B cell (primary cell): ENCODE measurements around the gene ANKRD33B. TPM values are rescaled to one million over a fixed set of nuclear protein-coding genes. Genes with fewer than 3 reads are reported as not detected.

Experiments used
- ATAC-seq: fragments of 200-7000 bp; cut with Tn5 transposase; one replicate; pipeline ENCODE4 v1.10.0; 2021; ENCODE audit warnings: low read depth, mild to moderate bottlenecking, moderate number of reproducible peaks, moderate library complexity
- CTCF ChIA-PET: fragments of 350-600 bp; sonication (Branson Sonifier 250); formaldehyde crosslinking; loops from one replicate; lab custom pipeline; 2021; ENCODE audit warnings: antibody characterized with exemption, inconsistent platforms; lab: Charles Lee
- POLR2A ChIA-PET: fragments of 350-600 bp; sonication (Branson Sonifier 250); formaldehyde crosslinking; loops from one replicate; lab custom pipeline; 2021; ENCODE audit warnings: antibody characterized with exemption; lab: Charles Lee
- DNase-seq: peaks from one replicate; pipeline ENCODE4 v3.0.0; 2013
- H2AFZ ChIP-seq: 2 replicates; pipeline ENCODE4 v1.6.1; 2012; ENCODE audit warnings: mild to moderate bottlenecking, low read depth, low read length; ENCODE audit not compliant: insufficient read depth, poor library complexity, severe bottlenecking
- H3K27ac ChIP-seq, 2 donors: 1 replicate in 1 of 2; 2 replicates in 1 of 2; pipeline ENCODE4 v1.5.1; 2012 to 2013; ENCODE audit warnings: low read length in 2 of 2, mild to moderate bottlenecking in 2 of 2, moderate library complexity in 1 of 2
- H3K27me3 ChIP-seq, 4 experiments: fragments of 200-600 bp in 1 of 4; sonication (generic) in 1 of 4; replicated peaks in 1 of 4; 1 replicate in 2 of 4; 2 replicates in 2 of 4; pipeline versions ENCODE4 v1.6.1 to v1.7.0; 2013 to 2016; ENCODE audit warnings: low read length in 3 of 4, mild to moderate bottlenecking in 2 of 4, mixed read lengths in 1 of 4, moderate library complexity in 1 of 4; ENCODE audit not compliant: insufficient read depth in 4 of 4, control insufficient read depth in 3 of 4; ENCODE audit errors: control extremely low read depth in 1 of 4
- H3K36me3 ChIP-seq, 2 experiments: replicated peaks in 1 of 2; 1 replicate in 1 of 2; 2 replicates in 1 of 2; pipeline versions ENCODE4 v1.6.1 to v1.7.1; 2013; ENCODE audit warnings: low read length in 1 of 2; ENCODE audit not compliant: insufficient read depth in 2 of 2, control insufficient read depth in 1 of 2; ENCODE audit errors: control extremely low read depth in 1 of 2, extremely low read depth in 1 of 2
- H3K4me1 ChIP-seq, 2 donors: fragments of 200-600 bp in 1 of 2; sonication (generic) in 1 of 2; 1 replicate in 1 of 2; 2 replicates in 1 of 2; pipeline versions ENCODE4 v1.5.1 to v1.6.1; 2013 to 2017; ENCODE audit warnings: low read length in 2 of 2; ENCODE audit not compliant: control insufficient read depth in 2 of 2, insufficient read depth in 2 of 2
- H3K4me2 ChIP-seq: replicated peaks from 2 replicates; pipeline ENCODE3; 2012; ENCODE audit warnings: mild to moderate bottlenecking, low read depth, low read length; ENCODE audit not compliant: poor library complexity, severe bottlenecking
- H3K4me3 ChIP-seq, 5 experiments: fragments of 200-600 bp in 1 of 5; sonication (generic) in 1 of 5; 1 replicate in 3 of 5; 2 replicates in 2 of 5; pipeline versions ENCODE4 v1.5.1 to v1.7.0; 2011 to 2016; ENCODE audit warnings: low read length in 4 of 5, mild to moderate bottlenecking in 4 of 5, low read depth in 2 of 5, control low read depth in 1 of 5, moderate library complexity in 1 of 5; ENCODE audit not compliant: insufficient read depth in 1 of 5; ENCODE audit errors: control extremely low read depth in 1 of 5, extremely low read depth in 1 of 5
- H3K79me2 ChIP-seq: fragments of 200-600 bp; sonication (generic); one replicate; pipeline ENCODE4 v1.6.0; 2016; ENCODE audit warnings: low read length; ENCODE audit not compliant: control insufficient read depth, insufficient read depth
- H3K9ac ChIP-seq: fragments of 200-600 bp; sonication (generic); 2 replicates; pipeline ENCODE4 v1.6.1; 2017; ENCODE audit warnings: mild to moderate bottlenecking, low read length, moderate library complexity
- H3K9me3 ChIP-seq, 3 donors: one replicate each; pipeline versions ENCODE4 v1.6.1 to v1.7.1; 2013; ENCODE audit warnings: low read length in 2 of 3; ENCODE audit not compliant: control insufficient read depth in 2 of 3, insufficient read depth in 1 of 3; ENCODE audit errors: control extremely low read depth in 1 of 3
- H4K20me1 ChIP-seq: 2 replicates; pipeline ENCODE4 v1.6.0; 2012; ENCODE audit warnings: mild to moderate bottlenecking, low read length; ENCODE audit not compliant: insufficient read depth, control insufficient read depth, poor library complexity, severe bottlenecking
- H3K27ac Mint-ChIP-seq: one replicate; pipeline ENCODE4 v1.8.0; 2021; ENCODE audit warnings: mixed read lengths
- H3K27me3 Mint-ChIP-seq: one replicate; pipeline ENCODE4 v1.8.0; 2021; ENCODE audit warnings: mixed read lengths
- H3K4me1 Mint-ChIP-seq: one replicate; pipeline ENCODE4 v1.8.0; 2021; ENCODE audit warnings: mixed read lengths
- H3K4me3 Mint-ChIP-seq: one replicate; pipeline ENCODE4 v1.8.0; 2021; ENCODE audit warnings: mixed read lengths
- H3K9me3 Mint-ChIP-seq: one replicate; pipeline ENCODE4 v1.8.0; 2022; ENCODE audit warnings: mixed read lengths; ENCODE audit not compliant: insufficient read depth
- EZH2 ChIP-seq: IDR thresholded peaks from 2 replicates; pipeline ENCODE4 v1.6.1; 2012; ENCODE audit warnings: borderline replicate concordance, low read depth, mild to moderate bottlenecking, moderate library complexity, low read length; ENCODE audit not compliant: insufficient read depth, poor library complexity, severe bottlenecking
- WGBS: methylation state at CpG from one replicate; pipeline ENCODE4 v1.1.5; 2013; ENCODE audit warnings: missing lambda C conversion rate; ENCODE audit not compliant: insufficient coverage; 5-methylcytosine and 5-hydroxymethylcytosine counted together
- intact Hi-C: fragments of 100-400 bp; cut with micrococcal nuclease; formaldehyde crosslinking; loops from one replicate; pipeline ENCODE4 v1.10.0; 2022
- polyA plus RNA-seq: library from polyadenylated mRNA; depleted of rRNA; stranded (reverse); fragments of >200 nt; gene quantifications from 2 replicates; pipeline ENCODE4 v1.2.3, GENCODE V29; 2012
- total RNA-seq, 2 donors: library from RNA; stranded (reverse); fragments of 120-200 nt in 1 of 2; gene quantifications; 1 replicate in 1 of 2; 2 replicates in 1 of 2; pipeline versions ENCODE4 v1.2.3 to v1.2.4, GENCODE V29; 2013 to 2022
- TF ChIP-seq, protein P1 (sequence below): fragments of 200-600 bp; IDR thresholded peaks from one replicate; pipeline ENCODE4 v1.8.0; 2022; ENCODE audit warnings: antibody characterized with exemption, mild to moderate bottlenecking

ANKRD33B gene
- total and polyA plus RNA-seq, 2 donors (not counting 1 experiment from before 2014, with no cell fraction given): 2.9 to 23.4 TPM

DNA sequence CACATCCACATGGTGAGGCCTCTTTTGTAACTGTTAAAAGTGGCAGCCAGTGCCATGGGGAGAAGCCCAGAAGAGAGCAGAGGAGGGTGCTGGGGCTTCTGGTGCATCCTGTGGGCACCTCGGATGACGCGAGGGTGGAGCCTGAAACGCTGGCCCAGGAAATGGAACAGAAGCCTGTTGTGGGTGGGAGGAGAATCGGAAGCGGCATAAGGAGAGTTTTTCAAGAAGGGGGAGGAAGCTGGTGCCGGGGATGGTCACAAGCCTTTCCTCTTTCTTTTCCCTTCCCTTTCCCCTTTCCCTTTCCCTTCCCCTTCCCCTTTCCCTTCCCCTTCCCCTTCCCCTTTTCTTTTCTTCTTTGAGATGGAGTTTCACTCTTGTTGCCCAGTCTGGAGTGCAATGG, 12.9 kb downstream of the ANKRD33B start:
- H3K27ac Mint-ChIP-seq: peak overlapping the region; percentile 10
- WGBS: 91% methylated on average over 4 of the region's 7 CpGs
- no peak overlapping the region for H3K4me3 Mint-ChIP-seq

More for the DNA sequence above, 12.9 kb downstream of the ANKRD33B start:
- ATAC-seq: no peak
- H2AFZ ChIP-seq: no peak overlapping the region
- Mint-ChIP-seq H3K27me3 (no peaks in the 10 kb centered on the region), H3K9me3 (no peaks in the 10 kb centered on the region), H3K4me1 (peaks cover 76% of the 10 kb centered on the region)
- peaks cover 80% of the 10 kb centered on the region for H3K79me2 ChIP-seq
- intact Hi-C loops: loop anchor here (5.0 kb wide), 1 partner anchor 186 kb away; the partner anchor contains the start of gene DAP
- H3K4me1 ChIP-seq: peaks cover 57% of the 10 kb centered on the region in 2 donors
- peaks cover 67% of the 10 kb centered on the region for H4K20me1 ChIP-seq
- no peak overlapping the region for H3K4me3 ChIP-seq
- peak overlapping the region; percentile 20 for H3K4me2 ChIP-seq
- DNase-seq: no peak
- no peaks in the 10 kb centered on the region for H3K27me3 ChIP-seq
- H3K9ac ChIP-seq: no peak overlapping the region
- peaks cover 0 to 7% (median 0%) of the 10 kb centered on the region in 3 donors for H3K9me3 ChIP-seq
- no peak overlapping the region for H3K27ac ChIP-seq
- H3K36me3 ChIP-seq: no peaks in the 10 kb centered on the region
- TF ChIP-seq EZH2: no peak
- TF ChIP-seq, protein P1, sequence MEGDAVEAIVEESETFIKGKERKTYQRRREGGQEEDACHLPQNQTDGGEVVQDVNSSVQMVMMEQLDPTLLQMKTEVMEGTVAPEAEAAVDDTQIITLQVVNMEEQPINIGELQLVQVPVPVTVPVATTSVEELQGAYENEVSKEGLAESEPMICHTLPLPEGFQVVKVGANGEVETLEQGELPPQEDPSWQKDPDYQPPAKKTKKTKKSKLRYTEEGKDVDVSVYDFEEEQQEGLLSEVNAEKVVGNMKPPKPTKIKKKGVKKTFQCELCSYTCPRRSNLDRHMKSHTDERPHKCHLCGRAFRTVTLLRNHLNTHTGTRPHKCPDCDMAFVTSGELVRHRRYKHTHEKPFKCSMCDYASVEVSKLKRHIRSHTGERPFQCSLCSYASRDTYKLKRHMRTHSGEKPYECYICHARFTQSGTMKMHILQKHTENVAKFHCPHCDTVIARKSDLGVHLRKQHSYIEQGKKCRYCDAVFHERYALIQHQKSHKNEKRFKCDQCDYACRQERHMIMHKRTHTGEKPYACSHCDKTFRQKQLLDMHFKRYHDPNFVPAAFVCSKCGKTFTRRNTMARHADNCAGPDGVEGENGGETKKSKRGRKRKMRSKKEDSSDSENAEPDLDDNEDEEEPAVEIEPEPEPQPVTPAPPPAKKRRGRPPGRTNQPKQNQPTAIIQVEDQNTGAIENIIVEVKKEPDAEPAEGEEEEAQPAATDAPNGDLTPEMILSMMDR: no peak
- ChIA-PET POLR2A (interaction anchor here (1.2 to 2.4 kb wide), 4 partner anchors 10 to 223 kb away, joined by 3 to 10 read pairs (median 5); partner anchors contain the start of genes ANKRD33B and MARCHF6), CTCF (interaction anchor here (0.6 to 3.1 kb wide), 10 partner anchors 8 to 124 kb away, joined by 3 to 10 read pairs (median 4); no protein-coding TSS in a partner anchor)
